Body of pancreas (tissue), 4 donors: ENCODE data around the gene PLA2G4E. TPM values are rescaled to one million over a fixed set of nuclear protein-coding genes. Genes with fewer than 3 reads are reported as not detected.
A peak's percentile ranks its signal among the peaks of the same experiment; 100 is the strongest.

ENCODE experiments used
- ATAC-seq: fragments of 150-250 bp; one replicate; pipeline ENCODE4 v1.9.1; 2016
- DNase-seq, 4 donors: peaks; one replicate each; pipeline ENCODE4 v3.0.0-alpha.2; 2019
- H3K27ac ChIP-seq, 4 donors: fragments of 200-600 bp; sonication (generic); 1 replicate in 3 of 4; 2 replicates in 1 of 4; pipeline versions ENCODE4 v1.5.1 to v1.6.1; 2016 to 2019; ENCODE audit warnings: mild to moderate bottlenecking in 1 of 4, mixed read lengths in 1 of 4, moderate library complexity in 1 of 4
- H3K27me3 ChIP-seq, 2 donors: fragments of 200-600 bp; sonication (generic); one replicate each; pipeline ENCODE4 v1.6.0; 2016; ENCODE audit warnings: mild to moderate bottlenecking in 1 of 2
- H3K36me3 ChIP-seq, 2 donors: fragments of 200-600 bp; sonication (generic); replicated peaks in 1 of 2; 2 replicates each; pipeline ENCODE4 v1.5.1; 2016; ENCODE audit warnings: low read depth in 2 of 2; ENCODE audit not compliant: insufficient read depth in 1 of 2
- H3K4me1 ChIP-seq: fragments of 200-600 bp; sonication (generic); one replicate; pipeline ENCODE4 v1.6.0; 2016
- H3K4me3 ChIP-seq, 2 donors: fragments of 200-600 bp; sonication (generic); 1 replicate in 1 of 2; 2 replicates in 1 of 2; pipeline ENCODE4 v1.5.1; 2016 to 2019
- H3K9me3 ChIP-seq, 3 donors: fragments of 200-600 bp; sonication (generic); 1 replicate in 2 of 3; 2 replicates in 1 of 3; pipeline ENCODE4 v1.5.1; 2016
- CTCF ChIP-seq, 7 experiments: fragments of 450-650 bp in 4 of 7; fragments of 200-600 bp in 3 of 7; sonication (generic) in 3 of 7; IDR thresholded peaks; one replicate each; pipeline ENCODE4 v1.5.1; 2016 to 2019; ENCODE audit warnings: antibody characterized with exemption in 7 of 7
- POLR2A ChIP-seq, 3 donors: fragments of 450-650 bp; IDR thresholded peaks; one replicate each; pipeline ENCODE4 v1.6.1; 2016; ENCODE audit warnings: antibody characterized with exemption in 3 of 3, mild to moderate bottlenecking in 2 of 3
- WGBS, 2 donors: methylation state at CpG; one replicate each; pipeline ENCODE4 v1.1.5; 2017; 5-methylcytosine and 5-hydroxymethylcytosine counted together
- intact Hi-C: fragments of 100-400 bp; cut with DNase I; formaldehyde crosslinking; loops from one replicate; pipeline ENCODE4 v1.15.1; 2023
- total RNA-seq, 2 donors: library from RNA; depleted of rRNA; stranded (reverse); fragments of >200 nt; gene quantifications; one replicate each; pipeline ENCODE4 v1.1.0, GENCODE V29; 2016

The PLA2G4E gene
- total RNA-seq, 2 donors from 2014 or later, result not detected

GRCh38 chr15:41933771-41934170, 87.1 kb downstream of the PLA2G4E start:
- intact Hi-C loops, result no loop called here
- Histone ChIP-seq H3K27me3 (no peaks in the 10 kb centered on the region), H3K36me3 (no peaks in the 10 kb centered on the region), H3K4me3 (no peak overlapping the region), H3K9me3 (no peaks in the 10 kb centered on the region), H3K27ac (peak overlapping the region in 3 of 4 donors; percentile 1 to 40 (median 20)), H3K4me1 (peaks cover 39% of the 10 kb centered on the region)
- WGBS, 2 donors, result 59 to 64% methylated on average over 10 of the region's 10 CpGs
- ATAC-seq (peak; percentile 31), DNase-seq (peak in 3 of 4 donors; percentile 29 to 46 (median 29))
- TF ChIP-seq POLR2A (IDR thresholded peaks at IDR 0.05) (no peak), CTCF (IDR thresholded peaks at IDR 0.05) (no peak)

GRCh38 chr15:41933326-41933725, 87.5 kb downstream of the PLA2G4E start:
- H3K4me1 ChIP-seq, result peaks cover 43% of the 10 kb centered on the region
- H3K36me3 ChIP-seq, result no peaks in the 10 kb centered on the region
- H3K27me3 ChIP-seq, result no peaks in the 10 kb centered on the region
- ATAC-seq, result no peak
- no peak for DNase-seq
- intact Hi-C loops, result no loop called here
- WGBS, 2 donors, result 30 to 48% methylated on average over 7 of the region's 7 CpGs
- TF ChIP-seq CTCF (IDR thresholded peaks at IDR 0.05), result no peak
- TF ChIP-seq POLR2A (IDR thresholded peaks at IDR 0.05), result no peak
- H3K4me3 ChIP-seq, result no peak overlapping the region
- H3K27ac ChIP-seq, result peak overlapping the region in 3 of 4 donors; percentile 9 to 40 (median 20)
- no peaks in the 10 kb centered on the region for H3K9me3 ChIP-seq

GRCh38 chr15:41932511-41933289, 88.1 kb downstream of the PLA2G4E start:
- Histone ChIP-seq H3K27ac (peak overlapping the region in 3 of 4 donors; percentile 9 to 40 (median 20)), H3K4me1 (peaks cover 49% of the 10 kb centered on the region)
- no peak for DNase-seq

GRCh38 chr15:41932101-41932500, 88.7 kb downstream of the PLA2G4E start:
- no peaks in the 10 kb centered on the region for H3K27me3 ChIP-seq
- no peaks in the 10 kb centered on the region for H3K9me3 ChIP-seq
- no peak overlapping the region for H3K27ac ChIP-seq
- H3K4me1 ChIP-seq, result peaks cover 54% of the 10 kb centered on the region
- intact Hi-C loops, result no loop called here
- no peak for ATAC-seq
- TF ChIP-seq POLR2A (IDR thresholded peaks at IDR 0.05) (no peak), CTCF (IDR thresholded peaks at IDR 0.05) (no peak)
- no peak for DNase-seq
- WGBS, 2 donors, result 96 to 97% methylated on average over 8 to 9 of the region's 9 CpGs
- no peak overlapping the region for H3K4me3 ChIP-seq
- no peaks in the 10 kb centered on the region for H3K36me3 ChIP-seq

More at GRCh38 chr15:41932511-41933289, 88.1 kb downstream of the PLA2G4E start:
- intact Hi-C loops, result no loop called here
- H3K36me3 ChIP-seq, result no peaks in the 10 kb centered on the region
- no peak overlapping the region for H3K4me3 ChIP-seq
- 70 to 74% methylated on average over 16 of the region's 16 CpGs for WGBS, 2 donors
- no peaks in the 10 kb centered on the region for H3K9me3 ChIP-seq
- no peaks in the 10 kb centered on the region for H3K27me3 ChIP-seq
- no peak for ATAC-seq
- TF ChIP-seq CTCF (IDR thresholded peaks at IDR 0.05), result no peak
- no peak for TF ChIP-seq POLR2A (IDR thresholded peaks at IDR 0.05)

Other genes with a start within 250 kb of the PLA2G4E start
- 10 to 100 TPM; 12.5 to 31.6 TPM for gene MAPKBP1, start 246.6 kb downstream of the PLA2G4E start, total RNA-seq
- 10 to 100 TPM in 1 of 2 donors, 1 to 10 TPM in 1; 2.0 to 13.0 TPM for gene JMJD7, start 192.9 kb downstream of the PLA2G4E start, total RNA-seq
- 10 to 100 TPM; 17.4 to 18.1 TPM for gene PLA2G4B, start 182.2 kb downstream of the PLA2G4E start, total RNA-seq
- 1 to 10 TPM in 1 of 2 donors, under 1 TPM in 1; 0.52 to 3.0 TPM for gene SPTBN5, start 127.0 kb downstream of the PLA2G4E start, total RNA-seq
- gene EHD4, start 48.5 kb downstream of the PLA2G4E start, total RNA-seq, result 10 to 100 TPM; 13.8 to 16.9 TPM
- not detected for gene PLA2G4D, start 73.5 kb upstream of the PLA2G4E start, total RNA-seq
- 1 to 10 TPM; 1.6 to 2.0 TPM for gene PLA2G4F, start 135.6 kb upstream of the PLA2G4E start, total RNA-seq
- 100 to 1,000 TPM in 1 of 2 donors, 10 to 100 TPM in 1; 48.5 to 133 TPM for gene VPS39, start 187.3 kb upstream of the PLA2G4E start, total RNA-seq